ENCODE measurements around the gene ZNF83.
"Not testable (repeated sequence)": the region's sequence is repeated elsewhere in the genome, so short reads cannot be mapped to it uniquely, and the experiment has no call there.

The ZNF83 gene
- 67.4 reads per million, percentile 75 among the genes with 10 or more reads in this experiment for total RNA-seq

DNA sequence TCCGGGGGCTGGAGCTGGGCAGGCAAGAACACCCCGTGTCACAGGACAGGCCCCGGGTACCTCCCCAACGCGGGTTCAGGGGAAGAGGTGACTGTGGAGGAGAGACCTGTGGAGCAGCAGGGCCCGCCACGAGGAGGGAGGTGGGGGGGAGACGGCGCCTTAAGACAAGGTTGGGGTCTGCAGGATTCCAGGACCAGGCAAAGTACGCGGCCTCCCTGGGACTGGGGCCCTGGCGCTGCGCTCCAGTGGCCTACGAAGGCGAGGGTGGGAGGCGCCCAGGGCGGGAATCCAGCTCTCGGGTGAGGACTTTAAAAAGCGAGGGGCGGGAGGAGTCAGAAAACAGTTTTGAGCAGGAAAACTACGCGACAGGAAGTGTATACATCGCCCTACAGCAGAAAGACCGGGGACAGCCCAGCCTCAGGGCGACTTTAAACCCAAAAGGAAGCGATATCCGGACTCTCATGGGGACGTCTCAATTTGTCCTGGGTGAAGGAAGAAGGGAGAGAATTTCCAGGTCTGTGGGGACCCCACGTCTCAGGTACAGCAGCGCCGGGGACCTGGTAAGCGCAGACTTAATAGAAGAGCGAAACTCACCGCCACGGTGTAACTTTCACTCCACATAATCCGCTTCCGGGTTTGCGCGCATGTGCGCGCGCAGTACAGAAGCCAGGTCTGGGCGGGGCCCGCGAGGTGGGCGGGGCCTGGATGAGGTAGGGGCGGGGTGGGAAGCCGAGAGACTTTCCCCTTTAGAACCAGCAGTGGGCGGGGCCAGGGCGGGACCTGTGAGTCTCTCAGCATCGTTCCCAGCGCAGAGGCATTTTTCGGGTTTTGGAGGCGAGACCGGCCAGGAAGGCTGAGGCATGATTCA, at the start of gene ZNF83:
Gene ZNF83 (minus strand): TSS at position 638 of the 868 bp plus-strand sequence.
- peak; percentile 97 for DNase-seq

DNA sequence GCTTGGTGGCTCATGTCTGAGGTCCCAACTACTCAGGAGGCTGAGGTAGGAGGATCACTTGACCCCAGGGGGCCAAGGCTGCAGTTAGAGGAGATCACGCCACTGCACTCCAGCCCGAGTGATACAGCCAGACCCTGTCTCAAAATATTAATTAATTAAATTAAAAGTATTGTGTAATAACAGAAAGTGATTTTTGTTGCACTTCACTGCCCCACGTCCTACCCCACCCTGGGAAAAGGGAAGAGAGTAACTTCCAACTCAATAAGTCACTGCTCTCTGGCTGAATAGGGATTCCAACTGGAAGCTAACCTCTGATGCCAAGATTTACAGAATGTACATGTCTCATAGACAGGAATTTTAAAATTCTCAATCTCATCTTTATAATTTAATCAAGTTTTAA, 49.5 kb upstream of the ZNF83 start:
- no peak for DNase-seq

DNA sequence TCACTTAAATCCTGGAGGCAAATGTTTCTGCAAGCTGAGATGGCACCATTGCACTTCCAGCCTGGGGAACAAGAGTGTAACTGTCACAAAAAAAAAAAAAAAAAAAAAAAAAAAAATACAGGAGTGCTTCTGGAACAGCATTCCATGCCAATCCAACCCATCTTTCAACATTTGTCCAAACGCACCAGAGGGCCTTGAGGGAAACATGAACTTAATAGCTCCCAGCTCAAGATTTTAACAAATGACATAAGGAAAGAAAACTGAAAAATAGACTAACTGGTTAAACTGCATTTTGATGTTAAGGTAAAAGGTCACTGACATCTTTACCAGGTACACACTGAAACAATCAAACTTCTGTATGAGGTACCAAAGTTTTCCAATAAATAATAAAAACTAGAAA, 47.7 kb upstream of the ZNF83 start:
- DNase-seq = no peak

DNA sequence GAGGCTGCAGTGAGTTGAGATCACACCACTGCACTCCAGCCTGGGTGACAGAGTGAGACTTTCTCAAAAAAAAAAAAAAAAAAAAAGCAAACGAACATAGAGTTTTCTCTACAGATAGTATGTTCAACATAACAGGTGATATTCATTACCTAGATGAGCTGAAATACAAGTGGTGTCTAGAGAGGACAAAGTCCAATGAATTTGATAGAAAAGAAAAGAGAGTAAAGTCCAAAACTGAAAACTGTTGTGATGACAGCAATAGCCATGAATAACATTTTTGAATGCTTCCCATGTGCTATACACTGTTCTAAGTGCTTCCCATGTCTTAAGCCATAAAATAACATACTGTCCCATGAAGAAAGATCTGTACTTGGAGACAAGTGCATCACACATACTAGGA, 43.1 kb upstream of the ZNF83 start:
- DNase-seq = not testable (repeated sequence)

DNA sequence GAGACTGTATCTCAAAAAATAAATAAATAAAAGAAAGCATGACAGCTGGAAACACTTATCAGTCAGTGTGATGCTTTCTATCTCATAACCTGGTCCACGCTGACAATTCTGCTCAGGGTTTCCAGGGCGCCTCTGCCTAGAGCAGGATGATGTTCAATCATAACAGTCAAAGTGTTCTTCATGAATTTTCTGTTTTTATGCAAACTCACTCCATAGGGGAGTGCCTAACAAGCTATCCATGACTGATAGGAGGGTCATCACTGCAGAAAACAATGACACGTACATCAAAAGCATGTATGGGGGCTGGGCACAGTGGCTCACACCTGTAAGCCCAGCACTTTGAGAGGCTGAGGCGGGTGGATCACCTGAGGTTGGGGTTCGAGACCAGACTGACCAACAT, 41.4 kb upstream of the ZNF83 start:
- DNase-seq = no peak

DNA sequence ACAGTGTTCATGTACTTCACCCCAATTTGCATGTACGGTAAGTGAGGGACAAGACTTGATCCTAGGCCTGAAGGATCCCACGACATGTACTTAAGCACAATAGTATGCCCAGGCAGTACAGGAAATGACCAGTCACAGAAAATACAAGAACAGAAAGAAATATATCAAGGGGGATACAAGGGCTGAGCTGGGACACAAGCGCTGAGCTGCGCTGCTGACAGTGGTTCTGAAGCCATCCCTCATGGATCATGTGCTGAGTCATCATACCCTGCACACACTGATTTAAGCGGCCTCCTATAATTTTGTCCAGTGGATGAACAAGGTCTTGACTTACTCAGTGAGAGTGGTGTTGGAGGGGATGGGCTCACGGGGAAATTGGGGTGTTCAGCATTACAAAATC, 37.1 kb upstream of the ZNF83 start:
- not testable (repeated sequence) for DNase-seq

DNA sequence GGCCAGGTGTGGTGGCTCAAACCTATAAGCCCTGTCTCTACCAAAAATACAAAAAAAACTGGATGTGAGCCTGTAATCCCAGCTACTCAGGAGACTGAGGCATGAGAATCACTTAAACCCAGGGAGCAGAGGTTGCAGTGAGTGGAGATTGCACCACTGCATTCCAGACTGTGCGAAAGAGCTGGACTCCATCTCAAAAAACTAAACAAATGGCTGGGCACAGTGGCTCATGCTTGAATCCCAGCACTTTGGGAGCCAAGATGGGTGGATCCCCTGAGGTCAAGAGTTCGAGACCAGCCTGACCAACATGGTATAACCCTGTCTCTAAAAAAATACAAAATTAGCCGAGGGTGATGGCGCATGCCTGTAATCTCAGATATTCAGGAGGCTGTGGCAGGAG, 34.9 kb upstream of the ZNF83 start:
- DNase-seq = no peak

DNA sequence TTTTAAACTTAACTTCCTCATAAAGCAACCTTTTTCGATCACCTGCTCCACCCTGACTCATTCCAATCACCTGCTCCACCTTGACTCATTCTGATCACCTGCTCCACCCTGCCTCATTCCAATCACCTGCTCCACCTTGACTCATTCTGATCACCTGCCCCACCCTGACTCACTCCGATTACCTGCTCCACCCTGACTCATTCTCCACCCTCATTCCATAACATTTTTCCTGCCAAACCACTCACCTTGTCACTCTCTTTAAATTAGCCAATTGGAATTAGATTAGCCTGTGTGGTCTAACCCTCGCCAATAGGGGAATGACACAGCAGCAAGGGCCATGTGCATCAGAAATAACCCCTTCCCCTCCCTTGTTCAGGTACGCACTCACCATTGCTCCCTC, 31.9 kb upstream of the ZNF83 start:
- no peak for DNase-seq

DNA sequence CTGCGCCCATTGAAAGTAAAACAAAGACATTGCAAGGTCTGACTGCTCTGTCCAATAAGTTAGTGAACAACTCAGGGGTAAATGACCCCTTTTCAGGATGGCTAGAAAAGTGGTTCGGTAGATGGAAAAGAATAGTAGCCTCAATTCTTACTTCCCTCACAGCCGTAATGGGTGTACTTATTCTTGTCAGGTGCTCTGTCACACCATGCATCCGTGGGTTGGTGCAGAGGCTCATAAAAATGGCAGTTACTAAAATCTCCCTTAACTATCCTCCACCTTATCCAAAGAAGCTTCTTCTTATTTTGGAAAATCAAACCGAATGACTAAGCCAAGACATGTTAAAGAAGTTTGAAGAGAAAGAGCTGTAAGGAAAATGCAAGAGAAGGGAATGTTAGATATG, 31.4 kb upstream of the ZNF83 start:
- DNase-seq = no peak

DNA sequence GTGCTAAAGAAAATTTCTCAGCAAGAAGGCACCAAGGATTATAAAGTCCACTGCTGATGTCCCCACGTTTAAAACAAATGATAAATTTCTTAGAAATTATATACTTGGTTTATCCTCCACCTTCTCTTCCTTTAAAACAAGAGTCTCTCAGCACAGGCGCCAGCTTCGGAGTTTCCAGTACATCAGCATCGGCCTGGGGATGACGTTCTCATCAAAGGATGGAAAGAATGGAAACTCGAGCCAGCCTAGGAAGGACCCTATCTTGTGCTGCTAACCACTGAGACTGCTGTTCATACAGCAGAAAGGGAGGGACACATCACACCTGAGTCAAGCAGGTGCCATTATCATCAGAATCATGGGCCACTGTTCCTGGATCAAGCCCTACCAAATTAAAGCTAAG, 29.8 kb upstream of the ZNF83 start:
- DNase-seq = no peak

DNA sequence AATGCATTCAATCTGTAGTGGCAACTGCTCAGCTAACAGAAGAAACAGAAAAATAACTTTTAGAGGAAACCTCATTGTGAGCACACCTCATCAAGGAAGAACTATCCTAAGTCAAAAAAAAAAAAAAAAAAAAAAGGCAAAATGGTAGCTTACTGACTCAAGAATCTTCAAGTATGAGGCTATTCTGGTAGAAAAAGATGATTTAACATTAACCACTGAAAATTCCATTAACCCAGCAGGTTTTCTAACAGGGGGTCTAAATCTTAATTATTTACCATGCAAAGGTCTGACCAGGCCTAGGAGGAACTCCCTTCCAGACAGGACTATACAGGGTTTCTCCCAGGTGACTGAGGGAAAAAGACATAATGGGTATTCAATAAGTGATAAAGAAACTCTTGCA, 28.4 kb upstream of the ZNF83 start:
- DNase-seq = no peak

DNA sequence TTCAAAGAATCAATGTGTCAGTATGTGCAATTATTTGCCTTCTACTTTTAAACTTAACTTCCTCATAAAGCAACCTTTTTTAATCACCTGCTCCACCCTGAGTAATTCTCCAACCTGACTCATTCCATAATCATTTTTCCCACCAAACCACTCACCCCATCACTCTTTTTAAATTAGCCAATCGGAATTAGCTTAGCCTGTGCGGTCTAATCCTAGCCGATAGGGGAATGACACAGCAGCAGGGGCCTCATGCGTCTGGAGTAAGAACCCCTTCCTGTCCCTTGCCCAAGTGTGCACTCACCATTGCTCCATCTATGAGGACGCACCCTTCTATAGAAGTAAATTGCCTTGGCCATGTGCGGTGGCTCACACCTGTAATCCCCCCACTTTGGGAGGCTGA, 27.4 kb upstream of the ZNF83 start:
- DNase-seq = no peak

DNA sequence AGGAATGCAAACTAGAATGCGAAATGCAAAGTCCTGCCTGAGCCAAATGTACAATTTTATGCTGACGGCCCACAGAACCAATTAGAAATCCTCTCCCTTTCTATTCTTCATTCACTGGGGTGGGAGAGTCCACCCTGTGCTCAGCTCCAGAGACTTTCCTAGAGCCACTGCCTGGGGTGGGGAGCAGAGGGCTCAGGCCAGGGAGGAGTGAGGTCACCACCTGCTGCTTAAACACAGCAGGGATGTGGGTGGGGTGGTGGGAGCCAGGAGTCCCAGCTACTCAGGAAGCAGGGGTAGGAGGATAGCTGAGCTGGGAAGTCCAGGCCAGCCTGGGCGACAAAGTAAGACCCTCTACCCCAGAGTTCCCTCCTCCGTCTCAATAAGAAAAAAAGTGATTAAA, 26.9 kb upstream of the ZNF83 start:
- no peak for DNase-seq

DNA sequence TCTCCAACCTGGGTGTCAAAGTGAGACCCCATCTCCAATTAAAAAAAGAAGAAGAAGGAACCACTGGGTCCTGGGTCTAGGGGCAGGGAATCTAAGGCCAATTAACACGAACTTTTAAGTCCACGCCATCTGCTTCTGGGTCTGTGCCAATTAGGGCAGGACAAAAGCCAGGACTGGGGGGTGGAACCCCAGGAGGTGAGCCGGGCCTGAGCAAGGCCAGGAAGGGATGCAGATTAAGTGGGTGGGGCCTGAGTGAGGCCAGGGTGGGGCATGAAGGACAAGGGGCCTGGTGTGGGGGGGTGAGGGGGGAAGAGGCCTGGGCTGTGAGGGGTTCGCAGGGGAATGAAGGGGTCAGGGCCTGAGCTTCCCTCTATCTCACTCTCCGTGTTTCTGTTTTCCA, 26.3 kb upstream of the ZNF83 start:
- no peak for DNase-seq

DNA sequence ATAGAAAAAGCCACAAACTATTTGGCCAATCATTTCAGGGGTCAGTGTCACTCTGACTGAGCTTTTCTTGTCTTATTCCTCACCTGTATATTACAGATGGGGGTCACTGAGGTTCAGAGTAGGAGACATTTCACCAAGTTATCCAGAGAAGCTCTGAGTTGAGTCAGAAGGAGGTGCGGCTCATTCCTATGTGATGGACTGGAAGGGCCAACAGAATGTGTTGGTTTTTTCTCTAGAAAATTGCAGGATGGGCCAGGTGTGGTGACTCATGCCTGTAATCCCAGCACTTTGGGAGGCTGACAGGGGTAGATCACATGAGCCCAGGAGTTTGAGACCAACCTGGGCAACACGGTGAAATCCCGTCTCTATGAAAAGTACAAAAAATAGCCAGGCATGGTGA, 24.5 kb upstream of the ZNF83 start:
- no peak for DNase-seq

DNA sequence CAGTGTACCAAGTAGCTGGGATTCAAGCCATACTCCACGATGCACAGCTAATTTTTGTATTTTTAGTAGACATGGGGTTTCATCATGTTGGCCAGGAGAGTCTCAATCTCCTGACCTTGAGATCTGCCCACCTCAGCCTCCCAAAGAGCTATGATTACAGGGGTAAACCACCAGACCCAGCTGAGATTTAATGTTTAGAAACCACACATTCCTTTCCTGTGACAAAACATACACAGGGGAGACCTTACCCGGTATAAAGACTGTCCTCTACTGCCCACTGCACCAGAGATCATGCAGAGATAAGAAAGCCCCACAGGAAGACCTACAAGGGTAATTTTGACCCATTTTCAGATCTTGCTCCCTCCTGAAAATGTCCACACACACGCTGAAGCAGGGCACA, 22.8 kb upstream of the ZNF83 start:
- no peak for DNase-seq

DNA sequence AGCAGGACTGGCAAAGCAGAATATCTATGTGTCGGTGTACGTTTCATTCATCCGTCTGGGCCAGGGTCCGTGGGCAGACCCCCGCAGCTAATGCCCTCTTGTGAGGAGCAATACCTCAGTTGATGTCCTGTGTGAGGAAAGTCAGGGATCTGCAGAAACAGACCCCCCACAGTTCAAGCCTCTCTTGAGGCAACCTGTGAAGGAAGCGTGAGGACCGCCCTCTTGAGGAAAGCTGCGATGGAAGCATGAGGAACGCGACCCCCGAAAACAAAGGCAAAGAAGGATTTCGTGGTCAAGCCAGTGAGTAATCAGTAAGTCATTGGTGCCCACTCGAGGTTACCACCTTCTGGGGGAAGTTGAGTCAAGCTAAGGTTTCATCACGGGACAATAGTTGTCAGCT, 20.9 kb upstream of the ZNF83 start:
- no peak for DNase-seq

DNA sequence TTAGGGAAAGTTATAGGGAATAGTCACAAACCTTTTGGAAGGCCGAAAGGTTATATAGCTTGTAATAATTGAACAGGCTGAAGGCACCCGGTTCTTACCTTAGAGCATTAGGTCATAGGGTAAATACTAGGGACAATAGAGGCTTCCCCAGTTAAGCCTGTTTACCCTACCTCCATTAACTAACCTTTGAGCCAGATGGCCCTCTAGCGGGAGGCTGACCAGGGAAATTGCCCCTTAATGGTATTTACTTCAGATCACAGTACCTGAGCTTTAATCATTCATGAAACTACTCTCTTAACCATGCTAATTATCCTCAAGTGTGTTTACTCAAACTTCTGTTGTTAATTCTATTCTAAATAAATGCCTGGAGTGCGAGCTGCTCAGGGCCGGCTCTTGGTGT, 20.4 kb upstream of the ZNF83 start:
- DNase-seq = no peak

DNA sequence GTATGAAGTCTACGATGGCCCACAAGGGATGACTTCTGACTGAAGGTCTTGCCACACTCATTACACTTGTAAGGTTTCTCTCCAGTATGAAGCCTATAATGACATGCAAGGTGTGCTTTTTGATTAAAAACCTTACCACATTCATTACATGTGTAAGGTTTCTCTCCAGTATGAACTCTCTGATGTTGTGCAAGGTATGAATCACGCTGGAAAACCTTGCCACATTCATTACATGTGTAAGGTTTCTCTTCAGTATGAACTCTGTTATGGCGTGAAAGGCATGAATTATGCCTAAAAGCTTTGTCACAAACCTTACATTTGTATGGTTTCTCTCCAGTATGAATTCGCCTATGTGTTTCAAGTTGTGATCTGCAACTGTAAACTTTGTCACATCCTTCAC, 15.0 kb upstream of the ZNF83 start:
- DNase-seq = no peak

DNA sequence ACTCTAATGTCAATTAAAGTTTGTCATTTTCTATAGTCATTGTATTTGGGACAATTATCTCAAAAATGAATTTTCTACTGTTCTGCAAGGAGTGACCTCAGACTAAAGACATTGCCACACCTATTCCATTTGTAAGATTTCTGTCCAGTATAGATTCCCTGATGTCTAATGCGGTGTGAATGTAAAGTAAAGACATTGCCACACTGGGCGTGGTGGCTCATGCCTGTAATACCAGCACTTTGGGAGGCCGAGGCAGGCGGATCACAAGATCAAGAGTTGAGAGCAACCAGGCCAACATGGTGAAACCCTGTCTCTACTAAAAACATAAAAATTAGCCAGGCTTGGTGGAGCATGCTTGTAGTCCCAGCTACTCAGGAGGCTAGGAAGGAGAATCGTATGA, 13.8 kb upstream of the ZNF83 start:
- no peak for DNase-seq

DNA sequence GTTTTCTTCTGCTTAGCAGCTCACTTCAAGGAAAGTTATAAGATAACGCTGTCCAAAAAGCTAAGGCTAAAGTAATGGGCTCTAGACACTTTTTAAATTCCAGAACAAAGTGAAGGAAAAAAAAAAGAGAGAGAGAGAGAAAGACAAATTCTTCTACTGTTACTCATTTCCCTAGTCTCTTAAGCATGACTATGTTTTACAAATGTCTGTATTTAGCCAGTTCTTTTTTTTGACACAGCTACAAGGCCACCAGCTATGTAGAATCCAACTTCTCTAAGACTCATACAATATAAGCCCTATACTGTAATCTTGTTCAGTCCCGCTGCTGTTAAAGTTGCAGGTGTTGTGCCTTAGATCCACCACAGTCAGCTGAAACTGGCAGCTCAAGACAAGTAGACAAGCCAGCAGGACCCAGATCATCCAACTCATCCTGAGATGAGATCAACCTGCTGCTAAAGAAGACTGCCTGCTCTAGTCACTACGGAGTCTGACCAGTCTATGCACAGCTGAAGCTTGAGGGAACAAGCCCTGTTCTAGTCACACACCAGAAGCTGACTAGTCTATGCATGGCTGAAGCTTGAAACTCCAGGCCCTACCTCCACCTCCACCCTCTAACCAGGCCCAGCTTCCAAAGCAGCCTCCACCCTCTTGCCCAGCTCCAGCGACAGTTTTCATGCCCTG, 10.3 kb upstream of the ZNF83 start:
- no peak for DNase-seq

DNA sequence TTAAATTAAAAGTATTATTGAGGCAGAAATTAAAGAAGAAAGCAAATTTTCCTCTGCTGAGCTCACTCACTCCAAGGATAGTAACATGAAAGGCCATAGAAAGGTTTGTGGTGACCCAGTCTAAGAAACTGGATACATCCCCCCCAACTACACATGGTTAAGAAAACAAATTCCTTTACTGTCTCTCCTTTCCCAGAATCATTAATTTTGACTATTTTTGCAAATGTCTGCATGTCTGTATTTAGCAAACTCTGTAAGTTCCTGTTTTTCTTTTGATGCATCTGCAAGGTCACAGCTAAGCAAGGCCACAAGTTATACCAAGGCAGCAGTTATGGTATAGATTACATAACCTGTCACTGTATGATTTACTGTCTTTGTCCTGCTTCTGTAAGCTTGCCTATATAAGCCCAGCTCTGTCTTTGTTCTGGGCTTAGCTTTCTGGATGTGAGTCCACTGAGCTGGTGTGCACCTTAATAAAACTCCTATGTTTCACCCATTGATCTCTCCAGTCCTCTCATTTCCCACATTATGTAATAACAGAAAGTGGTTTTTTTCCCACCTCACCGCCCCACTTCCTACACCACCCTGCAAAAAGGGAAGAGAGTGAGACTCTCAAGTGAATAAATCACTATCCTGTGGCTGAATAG, 8.5 kb upstream of the ZNF83 start:
- DNase-seq = no peak

DNA sequence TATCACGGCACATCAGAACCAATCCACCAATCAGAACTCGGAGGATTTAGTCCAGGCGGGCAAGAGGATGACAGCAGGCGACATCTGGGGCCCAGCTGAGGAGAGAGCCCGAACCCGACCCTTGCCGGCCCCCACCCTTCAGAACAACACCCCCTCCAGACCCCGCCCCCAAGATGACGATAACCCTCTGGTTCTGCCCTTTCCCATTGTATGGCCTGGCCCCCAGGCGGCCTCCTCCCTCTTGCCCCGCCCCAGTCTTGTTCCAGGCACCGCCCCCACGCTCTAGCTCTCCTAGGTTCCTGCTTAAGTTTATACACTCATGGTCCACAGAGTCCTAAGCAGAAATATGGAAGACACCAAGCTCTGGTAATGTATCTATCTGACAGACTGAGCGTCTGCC, 2.8 kb upstream of the ZNF83 start:
- DNase-seq = no peak

DNA sequence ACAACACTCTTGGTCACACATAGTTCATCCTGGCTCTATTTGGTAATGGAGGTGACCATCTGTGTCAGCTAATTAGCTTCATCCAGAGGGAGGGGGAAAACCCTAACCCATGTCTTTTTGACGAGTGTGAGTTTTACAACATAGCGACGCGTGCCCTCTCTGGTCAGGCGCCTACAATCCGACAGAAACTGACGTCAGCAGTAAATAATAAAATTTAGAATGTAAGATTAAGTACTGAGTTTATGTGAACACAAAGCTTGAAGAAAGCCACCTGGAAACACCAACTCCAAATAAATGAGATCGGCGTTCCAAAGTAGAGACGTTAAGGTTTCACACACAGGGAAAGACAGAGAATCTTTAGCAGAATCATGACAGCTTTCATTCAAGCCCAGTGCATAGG, 1.8 kb upstream of the ZNF83 start:
- no peak for DNase-seq

All from effector CD4-positive, alpha-beta T cell (primary cell).